ENCODE measurements around the gene IQCK.

Gene IQCK

GRCh38 chr16:19841184-19841583, 123.1 kb downstream of the IQCK start:
- DNase-seq = no peak

DNA sequence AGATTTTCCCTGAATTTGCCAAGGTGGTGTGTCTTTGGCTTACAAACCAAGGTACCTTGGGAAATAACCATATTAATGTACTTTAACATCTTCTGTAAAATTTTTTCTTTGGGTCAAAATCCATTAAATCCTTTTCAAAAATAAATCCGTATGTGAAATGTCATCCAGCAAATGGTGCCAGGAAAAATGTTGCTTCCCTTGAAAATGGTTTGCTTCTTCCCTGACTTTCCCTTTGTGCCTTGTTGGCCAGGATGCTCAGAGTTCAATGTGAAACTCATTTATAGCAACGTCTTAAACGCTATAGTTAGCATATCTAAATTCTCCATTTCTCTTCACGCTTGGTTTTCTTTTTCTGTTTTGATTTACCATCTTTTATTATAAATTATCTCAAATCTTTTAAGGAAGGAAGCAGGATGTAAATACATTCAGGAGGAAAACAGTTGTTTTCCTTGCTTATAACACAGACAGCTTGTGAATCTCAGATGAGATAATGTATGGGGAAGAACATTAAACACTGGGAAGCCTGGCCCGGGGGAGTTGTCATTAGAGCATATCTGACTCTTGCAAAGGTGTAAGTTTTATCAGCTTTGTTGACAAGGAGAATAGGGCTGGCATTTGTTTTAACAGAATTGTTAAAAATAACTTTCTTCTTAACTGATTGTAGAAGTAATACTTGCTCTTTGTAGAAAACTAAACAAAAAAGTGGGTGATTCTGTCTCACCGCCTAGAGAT, 124.5 kb downstream of the IQCK start:
- DNase-seq = no peak

DNA sequence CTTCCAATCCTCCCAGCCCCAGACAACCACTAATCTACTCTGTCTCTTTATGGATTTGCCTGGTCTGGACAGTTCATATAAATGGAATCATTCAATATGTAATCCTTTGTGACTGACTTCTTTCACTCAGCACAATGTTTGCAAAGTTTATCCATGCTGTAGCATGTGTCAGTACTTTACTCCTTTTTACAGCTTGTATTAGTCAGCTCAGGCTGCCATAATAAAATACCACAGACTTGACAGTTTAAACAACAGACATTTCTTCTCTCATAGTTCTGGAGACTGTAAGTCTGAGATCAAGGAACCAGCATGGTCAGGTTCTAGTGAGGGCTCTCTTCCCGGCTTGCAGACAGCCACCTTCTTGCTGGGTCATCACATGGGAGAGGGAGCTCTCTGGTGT, 125.3 kb downstream of the IQCK start:
- DNase-seq = no peak

GRCh38 chr16:19844945-19845641, 127.0 kb downstream of the IQCK start:
- DNase-seq = peak; percentile 36

DNA sequence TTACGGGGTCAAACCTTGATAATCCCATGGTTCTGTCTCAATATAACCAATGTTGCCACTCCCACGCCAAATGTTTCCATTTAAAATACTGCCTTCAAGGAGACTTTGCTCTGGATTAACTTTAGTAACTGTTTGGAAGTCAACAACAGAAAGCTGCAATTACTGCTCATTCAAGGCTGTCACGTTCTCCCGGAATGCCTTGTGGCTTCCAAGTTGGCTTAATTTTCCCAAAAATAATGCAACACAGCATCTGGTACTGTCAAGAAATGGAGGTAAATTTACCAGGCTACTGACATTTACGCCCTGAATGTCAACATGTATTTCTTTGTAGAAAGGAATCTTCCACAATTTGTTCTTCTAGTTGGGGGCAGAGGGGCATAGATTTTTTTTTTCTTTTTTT, 128.4 kb downstream of the IQCK start:
- DNase-seq = no peak

- no peak for DNase-seq
These were observed 130.7 kb downstream of the IQCK start for GRCh38 chr16:19848756-19849155.

DNA sequence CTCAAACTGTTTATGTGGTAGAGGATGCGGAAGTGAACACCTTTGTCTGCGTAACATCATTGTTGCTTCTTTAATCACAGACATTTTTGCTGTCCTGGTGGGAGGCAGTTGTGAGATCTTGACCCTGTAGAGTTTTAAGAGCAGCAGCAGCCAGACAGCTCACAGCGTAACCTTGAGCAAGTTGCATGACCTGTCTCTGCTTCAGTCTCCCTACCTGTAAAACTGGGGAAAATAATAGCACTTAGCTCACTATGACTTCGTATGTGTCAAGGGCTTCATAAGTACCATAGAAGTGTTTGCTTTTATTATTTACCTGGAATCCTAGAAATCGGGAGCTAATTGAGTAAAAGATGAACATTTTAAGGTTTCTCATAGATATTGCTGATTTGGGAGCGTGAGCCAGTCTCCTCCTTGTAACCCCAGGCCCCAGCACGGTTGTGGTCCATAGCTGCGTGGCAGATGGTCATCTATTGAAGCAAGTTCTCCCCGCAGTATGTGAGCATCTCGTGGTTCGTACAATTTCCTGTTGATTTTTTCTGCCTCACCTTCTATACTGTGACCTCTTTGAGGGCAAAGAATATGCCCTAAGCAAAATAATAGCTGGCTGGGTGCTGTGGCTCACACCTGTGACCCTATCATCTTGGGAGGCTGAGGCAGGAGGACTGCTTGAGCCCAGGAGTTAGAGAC, 132.2 kb downstream of the IQCK start:
- DNase-seq = no peak

GRCh38 chr16:19851476-19851875, 133.4 kb downstream of the IQCK start:
- no peak for DNase-seq

GRCh38 chr16:19853132-19853741, 135.2 kb downstream of the IQCK start:
- no peak for DNase-seq

DNA sequence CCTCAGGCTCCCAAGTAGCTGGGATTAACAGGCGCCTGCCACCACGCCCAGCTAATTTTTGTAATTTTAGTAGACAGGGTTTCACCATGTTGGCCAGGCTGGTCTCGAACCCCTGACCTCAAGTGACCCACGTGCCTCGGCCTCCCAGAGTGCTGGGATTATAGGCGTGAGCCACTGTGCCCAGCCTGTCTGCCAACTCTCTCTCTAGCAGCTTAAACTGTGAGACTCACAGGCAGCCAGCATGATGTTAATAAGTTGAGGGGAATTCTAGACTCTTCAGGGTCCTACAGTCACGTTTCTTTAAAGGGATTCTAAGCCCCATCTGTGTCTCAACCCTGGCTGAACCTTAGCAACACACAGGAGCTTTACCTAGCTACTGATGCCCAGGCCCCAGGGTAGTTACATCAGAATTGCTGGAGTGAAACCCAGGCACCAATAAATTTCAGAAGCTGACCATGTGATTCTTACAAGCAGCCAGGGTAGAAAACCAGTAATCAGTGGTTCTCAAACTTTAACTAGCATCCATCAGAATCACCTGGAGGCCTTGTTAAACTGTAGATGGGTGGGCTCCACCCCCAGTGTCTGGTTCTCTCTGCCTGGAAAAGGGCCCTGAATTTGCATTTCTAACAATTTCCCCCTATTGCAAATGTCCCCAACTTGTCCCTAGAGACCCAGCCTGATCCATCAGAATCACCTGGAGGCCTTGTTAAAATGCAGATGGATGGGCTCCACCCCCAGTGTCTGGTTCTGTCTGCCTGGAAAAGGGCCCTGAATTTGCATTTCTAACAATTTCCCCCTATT, 135.9 kb downstream of the IQCK start:
- DNase-seq = no peak

GRCh38 chr16:19854543-19854876, 136.4 kb downstream of the IQCK start:
- DNase-seq = no peak

DNA sequence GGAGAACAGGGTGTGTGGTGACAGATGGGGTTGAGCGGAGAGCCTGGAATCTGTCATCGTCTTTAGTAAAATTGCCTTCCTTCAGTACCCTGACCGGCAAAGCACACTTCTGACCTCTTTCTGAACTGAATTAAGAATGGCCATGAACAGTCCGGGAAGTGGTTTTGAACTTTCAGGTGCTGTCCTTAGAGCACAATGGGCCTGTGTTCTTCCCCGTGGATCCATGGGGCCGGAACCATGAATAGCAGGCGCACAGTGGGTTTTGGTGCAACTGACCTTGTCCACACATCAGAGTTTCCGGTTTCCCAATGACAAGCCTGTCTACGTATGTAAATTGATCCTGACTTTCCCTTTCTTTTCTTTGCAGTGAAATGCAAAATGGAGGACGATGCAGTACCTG, 138.0 kb downstream of the IQCK start:
- no peak for DNase-seq

- no peak for DNase-seq
These were observed 139.7 kb downstream of the IQCK start for GRCh38 chr16:19857593-19858339.

GRCh38 chr16:19858340-19859018, 140.4 kb downstream of the IQCK start:
- DNase-seq = no peak

- no peak for DNase-seq
These were observed 141.1 kb downstream of the IQCK start for GRCh38 chr16:19859166-19859565.

GRCh38 chr16:19859603-19860002, 141.5 kb downstream of the IQCK start:
- DNase-seq = no peak

DNA sequence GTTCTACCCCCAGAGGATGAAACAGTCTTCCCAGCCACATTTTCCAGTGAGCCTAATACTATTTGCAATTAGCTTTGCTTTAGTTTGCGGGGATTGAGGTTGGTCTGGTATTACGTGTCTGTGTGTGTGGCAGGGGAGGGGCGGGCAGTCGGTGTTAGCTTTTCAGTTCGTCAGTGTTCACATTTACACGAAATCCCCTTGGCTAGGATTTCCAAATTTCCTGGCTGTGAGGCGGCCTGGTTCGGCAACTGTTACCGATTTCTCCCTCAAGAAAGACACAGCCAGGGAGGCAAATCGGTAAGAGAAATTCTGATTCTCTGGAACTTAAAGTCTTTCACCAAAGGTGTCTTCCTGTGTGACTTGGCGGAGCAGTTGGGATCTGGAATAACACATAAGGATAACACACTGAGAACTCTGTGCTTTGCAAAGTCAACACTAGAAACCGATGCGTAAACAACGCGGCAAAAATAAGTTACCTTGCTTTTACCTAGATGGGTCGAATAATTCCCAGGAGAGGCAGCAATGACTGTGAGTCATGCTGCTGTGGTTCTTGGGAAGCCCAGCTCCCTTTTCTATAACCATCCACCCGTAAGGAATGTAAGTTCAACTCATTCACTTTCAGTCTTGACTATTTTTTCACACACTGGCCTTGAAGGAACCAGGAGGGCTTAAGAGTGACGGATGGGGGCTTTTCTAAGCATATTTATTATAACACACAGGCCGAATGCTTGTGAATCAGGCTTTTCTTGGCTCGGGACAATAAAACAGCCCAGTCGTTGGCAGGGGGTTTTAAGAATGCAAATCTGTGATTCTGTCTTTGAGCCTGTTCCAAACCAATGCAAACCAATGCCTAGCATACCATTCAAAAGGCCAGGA, 142.3 kb downstream of the IQCK start:
- DNase-seq = no peak

DNA sequence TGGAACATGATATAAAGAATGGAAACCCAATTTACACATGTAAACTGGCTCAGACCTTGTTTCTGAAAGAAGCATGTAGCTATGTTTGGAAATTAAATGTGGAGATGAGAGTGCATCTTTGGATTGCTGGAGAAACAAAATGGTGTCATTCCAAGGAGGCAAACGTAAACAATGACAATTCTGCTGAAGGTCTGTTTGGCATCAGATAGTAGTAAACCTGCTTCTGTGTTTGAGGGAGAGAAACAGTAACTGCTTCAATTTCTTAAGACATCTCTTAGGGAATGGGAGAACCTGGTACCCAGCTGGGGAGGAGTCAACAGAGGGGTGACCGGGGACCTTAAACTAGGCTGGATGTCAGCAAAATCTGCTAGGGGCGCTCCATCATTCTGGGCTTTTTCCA, 143.1 kb downstream of the IQCK start:
- no peak for DNase-seq

DNA sequence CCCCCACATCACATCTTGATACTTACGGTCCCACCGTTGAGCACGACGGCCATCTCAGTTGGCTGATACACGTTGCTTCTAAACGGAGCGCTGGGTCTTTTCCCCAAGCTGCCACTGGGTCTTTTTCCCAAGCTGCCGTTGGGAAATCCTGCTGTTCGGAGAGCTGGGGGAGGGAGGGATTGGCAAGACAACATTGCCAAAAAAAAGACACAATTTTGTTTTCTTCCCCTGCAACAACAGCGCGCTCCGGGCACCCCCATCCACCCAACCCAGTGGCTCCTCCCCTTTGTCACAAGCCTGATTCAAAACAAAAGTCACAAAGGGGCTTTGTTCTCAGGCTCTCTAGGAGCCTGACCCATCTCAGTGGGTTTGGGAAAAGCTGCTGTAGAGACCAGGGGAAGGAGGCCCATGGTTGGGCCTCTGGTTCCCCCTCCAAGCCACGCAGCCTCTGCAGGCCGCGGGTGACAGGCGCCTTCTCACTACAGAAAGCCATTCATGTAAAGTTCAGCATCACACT, 143.8 kb downstream of the IQCK start:
- no peak for DNase-seq

GRCh38 chr16:19863990-19864389, 145.9 kb downstream of the IQCK start:
- no peak for DNase-seq

Measured in NCI-H1694 treated with DMSO at 0.1 percent for 48 hours (cell line).